ENCODE data around the gene PRKAR1A. TPM values are rescaled to one million over a fixed set of nuclear protein-coding genes. Genes with fewer than 3 reads are reported as not detected.

The PRKAR1A gene
- total RNA-seq, 1 donor from 2014 or later: 226 TPM

DNA sequence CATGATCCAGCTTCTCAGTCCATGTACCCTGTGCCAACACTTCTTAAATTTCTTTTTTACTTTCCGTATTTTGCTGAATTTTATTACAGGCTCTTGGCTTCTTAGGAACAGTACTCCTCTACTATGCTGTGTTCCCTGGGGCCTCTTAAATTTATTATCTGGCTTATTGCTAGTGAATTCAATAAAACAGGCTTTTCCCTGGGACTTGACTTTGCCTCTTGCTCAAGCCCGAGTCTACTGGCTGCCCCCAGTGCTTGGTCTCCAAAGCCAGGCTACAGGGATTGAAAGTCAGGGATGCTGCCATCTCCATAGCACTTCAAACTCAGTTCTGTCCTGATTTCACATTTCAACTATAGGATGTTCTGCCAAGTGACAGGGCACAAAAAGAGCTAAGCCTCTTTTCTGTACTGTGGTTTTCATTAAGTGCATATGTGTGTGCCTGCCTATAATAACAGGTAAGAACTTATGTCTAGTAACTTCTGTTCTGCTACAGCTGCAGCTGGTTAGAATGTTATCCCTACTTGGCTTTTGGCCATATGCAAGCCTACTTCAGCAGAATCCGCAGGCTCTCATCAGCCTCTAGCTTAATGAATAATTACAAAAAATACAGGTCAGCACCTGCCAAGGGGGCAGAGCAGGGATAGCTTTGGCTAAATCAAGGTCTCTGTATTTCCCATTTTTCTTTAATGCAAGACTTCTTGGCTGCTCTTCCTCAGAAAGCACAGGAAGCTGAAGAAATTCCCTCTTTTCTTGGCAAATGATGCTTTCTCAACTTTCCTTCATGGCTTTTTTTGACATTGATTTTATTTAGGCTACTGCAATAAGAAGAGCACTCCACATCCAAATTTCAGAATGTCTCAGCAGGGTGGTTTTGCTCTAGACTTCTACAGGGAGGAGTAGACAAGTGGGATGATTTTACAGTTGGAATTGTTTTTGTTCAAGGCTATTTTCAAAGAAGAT is 80.7 kb downstream of the PRKAR1A start:
- no peak overlapping the region for H3K4me3 ChIP-seq (ENCODE audit: low read depth, low read length)
- no peaks in the 10 kb centered on the region for H3K36me3 ChIP-seq (ENCODE audit: control insufficient read depth, insufficient read depth, low read length)
- no peak for FAIRE-seq
- TF ChIP-seq, protein P1, sequence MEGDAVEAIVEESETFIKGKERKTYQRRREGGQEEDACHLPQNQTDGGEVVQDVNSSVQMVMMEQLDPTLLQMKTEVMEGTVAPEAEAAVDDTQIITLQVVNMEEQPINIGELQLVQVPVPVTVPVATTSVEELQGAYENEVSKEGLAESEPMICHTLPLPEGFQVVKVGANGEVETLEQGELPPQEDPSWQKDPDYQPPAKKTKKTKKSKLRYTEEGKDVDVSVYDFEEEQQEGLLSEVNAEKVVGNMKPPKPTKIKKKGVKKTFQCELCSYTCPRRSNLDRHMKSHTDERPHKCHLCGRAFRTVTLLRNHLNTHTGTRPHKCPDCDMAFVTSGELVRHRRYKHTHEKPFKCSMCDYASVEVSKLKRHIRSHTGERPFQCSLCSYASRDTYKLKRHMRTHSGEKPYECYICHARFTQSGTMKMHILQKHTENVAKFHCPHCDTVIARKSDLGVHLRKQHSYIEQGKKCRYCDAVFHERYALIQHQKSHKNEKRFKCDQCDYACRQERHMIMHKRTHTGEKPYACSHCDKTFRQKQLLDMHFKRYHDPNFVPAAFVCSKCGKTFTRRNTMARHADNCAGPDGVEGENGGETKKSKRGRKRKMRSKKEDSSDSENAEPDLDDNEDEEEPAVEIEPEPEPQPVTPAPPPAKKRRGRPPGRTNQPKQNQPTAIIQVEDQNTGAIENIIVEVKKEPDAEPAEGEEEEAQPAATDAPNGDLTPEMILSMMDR (IDR thresholded peaks at IDR 0.05; ENCODE audit: insufficient read depth, low read length, severe bottlenecking): no peak
- H3K27me3 ChIP-seq (ENCODE audit: control insufficient read depth, insufficient read depth, low read length): no peaks in the 10 kb centered on the region
- no peak for DNase-seq (ENCODE audit: low read depth)

DNA sequence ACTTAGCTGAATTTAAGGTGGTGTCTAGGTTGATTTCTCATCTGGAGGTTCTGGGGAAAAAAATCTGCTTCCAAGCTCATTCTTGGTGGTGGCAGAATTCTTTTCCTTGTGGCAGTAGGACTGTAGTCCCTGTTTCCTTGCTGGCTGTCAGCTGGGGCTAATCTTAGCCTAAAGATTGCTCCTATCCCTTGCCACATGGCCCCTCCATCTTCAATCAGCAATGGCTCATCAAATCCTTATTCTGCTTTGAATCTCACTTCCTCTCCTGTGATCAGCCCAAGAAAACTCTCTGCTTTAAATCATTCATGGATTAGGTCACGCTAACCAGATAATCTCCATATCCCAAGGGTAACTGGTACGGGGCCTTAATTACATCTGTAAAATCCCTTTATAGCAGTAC is 82.3 kb downstream of the PRKAR1A start:
- DNase-seq (ENCODE audit: low read depth): no peak
- no peak for FAIRE-seq
- TF ChIP-seq, protein P1 (IDR thresholded peaks at IDR 0.05; ENCODE audit: insufficient read depth, low read length, severe bottlenecking): no peak
- H3K36me3 ChIP-seq (ENCODE audit: control insufficient read depth, insufficient read depth, low read length): no peaks in the 10 kb centered on the region
- H3K4me3 ChIP-seq (ENCODE audit: low read depth, low read length): no peak overlapping the region
- no peaks in the 10 kb centered on the region for H3K27me3 ChIP-seq (ENCODE audit: control insufficient read depth, insufficient read depth, low read length)

DNA sequence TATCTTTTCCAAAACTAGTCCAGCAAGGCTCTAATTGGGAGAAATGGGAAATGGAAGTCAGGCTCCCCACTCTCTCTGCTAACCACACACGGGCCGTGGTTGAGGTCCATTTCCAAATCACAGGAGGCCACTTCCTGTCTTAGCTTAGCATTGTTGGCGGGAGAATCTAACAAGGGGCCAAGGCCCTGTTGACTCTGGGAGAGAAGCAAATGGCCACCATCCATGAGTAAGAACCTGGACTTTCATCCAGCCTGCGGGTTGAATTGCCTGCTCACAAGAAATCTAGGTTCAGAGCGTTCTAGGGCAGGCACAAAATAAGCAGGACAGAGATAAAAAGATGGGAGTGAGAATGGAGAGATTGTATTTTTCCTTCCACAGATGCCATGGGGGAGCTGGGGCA is 83.3 kb downstream of the PRKAR1A start:
- TF ChIP-seq, protein P1 (IDR thresholded peaks at IDR 0.05; ENCODE audit: insufficient read depth, low read length, severe bottlenecking): no peak
- DNase-seq (ENCODE audit: low read depth) (no peak), FAIRE-seq (no peak)
- Histone ChIP-seq H3K36me3 (ENCODE audit: control insufficient read depth, insufficient read depth, low read length) (no peaks in the 10 kb centered on the region), H3K27me3 (ENCODE audit: control insufficient read depth, insufficient read depth, low read length) (peaks cover 3% of the 10 kb centered on the region), H3K4me3 (ENCODE audit: low read depth, low read length) (no peak overlapping the region)

DNA sequence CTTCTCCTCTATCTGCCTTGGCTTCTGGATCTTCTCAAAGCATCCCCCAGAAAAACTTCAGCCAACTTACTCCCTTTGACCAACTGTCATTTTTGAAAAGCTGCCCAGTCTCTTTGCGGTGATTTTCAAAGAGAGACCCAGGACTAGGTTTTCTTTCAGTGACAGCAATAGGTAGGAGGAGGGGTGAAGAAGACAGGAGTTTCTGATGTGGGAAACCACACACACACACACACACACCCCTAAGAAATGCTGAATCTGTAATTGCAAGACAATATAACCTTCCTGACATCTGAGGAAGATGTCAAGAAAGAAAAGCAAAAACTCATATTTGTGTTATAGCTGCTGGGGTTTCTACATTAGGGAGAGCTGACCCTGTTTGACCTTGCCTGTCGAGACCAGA is 83.8 kb downstream of the PRKAR1A start:
- TF ChIP-seq, protein P1 (IDR thresholded peaks at IDR 0.05; ENCODE audit: insufficient read depth, low read length, severe bottlenecking): no peak
- Histone ChIP-seq H3K4me3 (ENCODE audit: low read depth, low read length) (no peak overlapping the region), H3K36me3 (ENCODE audit: control insufficient read depth, insufficient read depth, low read length) (no peaks in the 10 kb centered on the region), H3K27me3 (ENCODE audit: control insufficient read depth, insufficient read depth, low read length) (peaks cover 3% of the 10 kb centered on the region)
- FAIRE-seq (no peak), DNase-seq (ENCODE audit: low read depth) (no peak)

DNA sequence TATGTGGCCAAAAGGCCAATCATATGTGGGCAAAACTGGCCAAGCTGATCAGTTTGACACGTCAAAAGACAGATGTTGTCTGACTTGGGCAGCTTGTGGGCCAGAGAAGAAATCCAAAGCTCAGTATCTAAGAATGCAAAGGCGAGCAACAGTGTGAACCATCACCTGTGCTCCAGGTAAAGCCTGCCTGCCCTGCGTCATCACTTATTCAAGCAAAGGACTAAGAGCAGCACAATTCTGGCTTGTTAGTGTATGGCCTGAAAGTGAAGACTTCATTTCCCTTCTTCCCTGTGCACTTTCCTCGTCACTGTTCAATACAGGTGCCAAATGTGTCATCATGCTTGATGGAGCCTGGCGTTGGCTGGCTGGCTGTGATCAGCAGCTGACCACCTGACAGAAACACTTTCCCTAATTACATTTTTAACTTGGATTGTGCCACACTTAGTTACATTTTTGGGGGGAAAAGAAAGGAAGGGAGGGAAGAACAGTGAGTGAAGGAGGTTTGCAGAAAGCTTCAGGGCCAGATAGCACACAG is 84.2 kb downstream of the PRKAR1A start:
- H3K27me3 ChIP-seq (ENCODE audit: control insufficient read depth, insufficient read depth, low read length): peaks cover 3% of the 10 kb centered on the region
- DNase-seq (ENCODE audit: low read depth) (no peak), FAIRE-seq (no peak)
- no peak overlapping the region for H3K4me3 ChIP-seq (ENCODE audit: low read depth, low read length)
- no peaks in the 10 kb centered on the region for H3K36me3 ChIP-seq (ENCODE audit: control insufficient read depth, insufficient read depth, low read length)
- TF ChIP-seq, protein P1 (IDR thresholded peaks at IDR 0.05; ENCODE audit: insufficient read depth, low read length, severe bottlenecking): no peak
